Measurements from ENCODE around the gene FECH.

DNA sequence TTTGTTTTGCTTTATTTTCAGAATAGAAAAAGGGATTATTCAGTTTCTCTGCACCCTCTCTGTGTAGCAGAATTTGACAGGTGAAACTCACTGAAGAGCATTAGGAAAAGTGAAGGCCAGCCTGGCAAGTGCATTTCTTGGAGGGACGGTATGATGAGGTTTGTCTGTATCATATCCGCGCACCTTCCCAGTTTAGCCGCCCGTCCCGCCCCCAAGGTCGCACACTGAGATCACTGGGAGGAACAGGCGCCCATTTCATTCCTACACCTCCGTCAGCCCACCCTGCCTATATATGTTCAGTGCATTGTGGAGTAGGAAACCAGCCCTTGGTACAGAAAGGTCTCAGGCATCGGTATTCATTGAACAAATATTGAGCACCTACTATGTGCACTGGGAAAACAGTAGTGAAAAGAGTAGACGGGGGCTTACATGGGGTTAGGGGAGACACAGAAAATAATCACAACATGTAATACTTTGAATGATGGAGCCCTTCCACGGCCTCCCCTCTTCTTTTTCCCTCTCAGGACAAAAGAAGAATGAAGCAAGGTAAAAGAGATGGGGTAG lies 678 bp upstream of the FECH start:
- TF ChIP-seq, protein P1, sequence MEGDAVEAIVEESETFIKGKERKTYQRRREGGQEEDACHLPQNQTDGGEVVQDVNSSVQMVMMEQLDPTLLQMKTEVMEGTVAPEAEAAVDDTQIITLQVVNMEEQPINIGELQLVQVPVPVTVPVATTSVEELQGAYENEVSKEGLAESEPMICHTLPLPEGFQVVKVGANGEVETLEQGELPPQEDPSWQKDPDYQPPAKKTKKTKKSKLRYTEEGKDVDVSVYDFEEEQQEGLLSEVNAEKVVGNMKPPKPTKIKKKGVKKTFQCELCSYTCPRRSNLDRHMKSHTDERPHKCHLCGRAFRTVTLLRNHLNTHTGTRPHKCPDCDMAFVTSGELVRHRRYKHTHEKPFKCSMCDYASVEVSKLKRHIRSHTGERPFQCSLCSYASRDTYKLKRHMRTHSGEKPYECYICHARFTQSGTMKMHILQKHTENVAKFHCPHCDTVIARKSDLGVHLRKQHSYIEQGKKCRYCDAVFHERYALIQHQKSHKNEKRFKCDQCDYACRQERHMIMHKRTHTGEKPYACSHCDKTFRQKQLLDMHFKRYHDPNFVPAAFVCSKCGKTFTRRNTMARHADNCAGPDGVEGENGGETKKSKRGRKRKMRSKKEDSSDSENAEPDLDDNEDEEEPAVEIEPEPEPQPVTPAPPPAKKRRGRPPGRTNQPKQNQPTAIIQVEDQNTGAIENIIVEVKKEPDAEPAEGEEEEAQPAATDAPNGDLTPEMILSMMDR (IDR thresholded peaks at IDR 0.05 in 8 of 11, conservative IDR thresholded peaks at IDR 0.05 in 3 of 11) = no peak
- TF ChIP-seq POLR2AphosphoS5 (IDR thresholded peaks at IDR 0.05) = no peak
- TF ChIP-seq POLR2A (IDR thresholded peaks at IDR 0.05) = no peak

All from spleen (tissue), 7 donors.